ENCODE measurements around the gene NDUFS8.

DNA sequence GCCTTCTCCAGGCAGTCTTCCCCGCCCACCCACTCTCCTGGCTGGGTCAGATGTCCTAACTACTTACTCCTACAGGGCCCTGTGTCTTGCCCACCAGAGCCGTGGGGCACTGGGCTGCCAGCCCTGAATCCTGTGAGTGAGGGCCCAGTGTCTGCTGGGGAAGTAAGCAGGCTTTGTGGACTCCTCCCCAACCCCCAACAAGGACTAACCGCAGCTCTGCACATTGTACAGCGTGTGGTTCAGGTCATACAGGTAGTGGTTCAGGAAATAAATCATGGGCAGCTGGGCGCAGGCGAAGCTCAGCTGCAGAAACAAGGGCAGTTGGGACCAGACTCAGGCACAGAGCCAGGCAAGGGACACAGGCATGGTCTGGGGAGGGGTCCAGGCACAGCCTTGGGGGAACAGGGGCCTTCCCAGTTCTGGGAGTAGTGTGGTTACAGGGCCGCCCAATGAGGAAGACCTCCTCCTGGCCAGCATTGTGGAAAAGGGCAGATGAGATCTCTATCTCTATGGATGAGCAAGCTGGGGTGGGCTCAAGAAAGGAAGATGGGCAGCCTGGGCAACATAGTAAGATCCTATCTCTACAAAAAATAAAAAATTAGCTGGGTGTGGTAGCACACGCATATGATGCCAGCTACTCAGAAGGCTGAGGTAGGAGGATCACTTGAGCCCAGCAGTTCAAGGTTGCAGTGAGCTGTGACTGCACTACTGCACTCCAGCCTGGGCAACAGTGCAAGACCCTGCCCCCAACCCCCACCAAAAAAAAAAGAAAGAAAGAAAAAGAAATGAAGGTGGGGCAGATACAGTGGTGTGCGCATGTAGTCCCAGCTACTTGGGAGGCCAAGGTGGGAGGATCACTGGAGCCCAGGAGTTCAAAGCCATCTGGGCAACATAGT is 32.1 kb upstream of the NDUFS8 start:
- TF ChIP-seq POLR2AphosphoS5 (IDR thresholded peaks at IDR 0.05; ENCODE audit: low read depth, low read length): no peak
- TF ChIP-seq POLR2A (IDR thresholded peaks at IDR 0.05; ENCODE audit: low read depth, low read length): no peak
- no peak for TF ChIP-seq TAF1 (IDR thresholded peaks at IDR 0.05; ENCODE audit: borderline replicate concordance, low read depth, low read length)
